CD14-positive monocyte (primary cell): Measurements from ENCODE around the gene RHEB. TPM values are rescaled to one million over a fixed set of nuclear protein-coding genes. Genes with fewer than 3 reads are reported as not detected.

Source experiments
- DNase-seq, 3 donors: peaks; one replicate each; pipeline ENCODE4 v3.0.0-alpha.2; 2011 to 2022
- H2AFZ ChIP-seq: 2 replicates; pipeline ENCODE4 v1.6.0; 2012; ENCODE audit warnings: mild to moderate bottlenecking, low read depth, low read length, inconsistent platforms; ENCODE audit not compliant: insufficient read depth, poor library complexity, severe bottlenecking
- H3K27ac ChIP-seq, 2 donors: 1 replicate in 1 of 2; 2 replicates in 1 of 2; pipeline ENCODE4 v1.5.1; 2012 to 2013; ENCODE audit warnings: low read length in 2 of 2, control low read depth in 1 of 2, inconsistent platforms in 1 of 2, low read depth in 1 of 2, mild to moderate bottlenecking in 1 of 2
- H3K27me3 ChIP-seq, 2 donors: one replicate each; pipeline versions ENCODE4 v1.6.0 to v1.6.1; 2011 to 2013; ENCODE audit warnings: low read length in 2 of 2; ENCODE audit not compliant: control insufficient read depth in 2 of 2, insufficient read depth in 2 of 2
- H3K36me3 ChIP-seq, 2 donors: replicated peaks in 1 of 2; 1 replicate in 1 of 2; 2 replicates in 1 of 2; pipeline versions ENCODE4 v1.5.1 to v1.6.1; 2012 to 2013; ENCODE audit warnings: low read length in 2 of 2, control low read depth in 1 of 2, inconsistent platforms in 1 of 2, mild to moderate bottlenecking in 1 of 2; ENCODE audit not compliant: insufficient read depth in 2 of 2, control insufficient read depth in 1 of 2
- H3K4me1 ChIP-seq, 2 donors: 1 replicate in 1 of 2; 2 replicates in 1 of 2; pipeline versions ENCODE4 v1.5.1 to v1.6.1; 2012 to 2013; ENCODE audit warnings: low read length in 2 of 2, control low read depth in 1 of 2, inconsistent platforms in 1 of 2, mild to moderate bottlenecking in 1 of 2, moderate library complexity in 1 of 2; ENCODE audit not compliant: insufficient read depth in 2 of 2, control insufficient read depth in 1 of 2
- H3K4me2 ChIP-seq: replicated peaks from 2 replicates; pipeline ENCODE3; 2012; ENCODE audit warnings: low read length, moderate library complexity, mild to moderate bottlenecking; ENCODE audit not compliant: poor library complexity, severe bottlenecking; ENCODE audit errors: extremely low read depth
- H3K4me3 ChIP-seq, 3 experiments: fragments of 200-600 bp in 1 of 3; sonication (generic) in 1 of 3; replicated peaks in 1 of 3; 1 replicate in 2 of 3; 2 replicates in 1 of 3; pipeline ENCODE4 v1.5.1; 2011 to 2013; ENCODE audit warnings: low read length in 3 of 3, mild to moderate bottlenecking in 3 of 3, control low read depth in 2 of 3, low read depth in 2 of 3, inconsistent platforms in 1 of 3, moderate library complexity in 1 of 3
- H3K79me2 ChIP-seq: 2 replicates; pipeline ENCODE4 v1.6.0; 2012; ENCODE audit warnings: mild to moderate bottlenecking, control low read depth, inconsistent platforms, low read length, moderate library complexity; ENCODE audit not compliant: insufficient read depth
- H3K9ac ChIP-seq: 2 replicates; pipeline ENCODE4 v1.6.0; 2017; ENCODE audit warnings: low read length, mild to moderate bottlenecking; ENCODE audit not compliant: insufficient read depth, poor library complexity, severe bottlenecking
- H3K9me3 ChIP-seq, 2 donors: replicated peaks in 1 of 2; 1 replicate in 1 of 2; 2 replicates in 1 of 2; pipeline versions ENCODE4 v1.5.1 to v1.6.1; 2012 to 2013; ENCODE audit warnings: low read length in 2 of 2, control low read depth in 1 of 2; ENCODE audit not compliant: control insufficient read depth in 1 of 2, insufficient read depth in 1 of 2
- H4K20me1 ChIP-seq: 2 replicates; pipeline ENCODE4 v1.6.0; 2012; ENCODE audit warnings: mild to moderate bottlenecking, low read length, control low read depth, moderate library complexity; ENCODE audit not compliant: insufficient read depth
- H3K27ac Mint-ChIP-seq, 7 donors: one replicate each; pipeline ENCODE4 v1.8.0; 2020; ENCODE audit warnings: mild to moderate bottlenecking in 7 of 7, mixed read lengths in 7 of 7, moderate library complexity in 6 of 7, inconsistent platforms in 2 of 7
- H3K27me3 Mint-ChIP-seq, 3 donors: one replicate each; pipeline ENCODE4 v1.8.0; 2021 to 2022; ENCODE audit warnings: low read depth in 3 of 3, mild to moderate bottlenecking in 3 of 3, mixed read lengths in 3 of 3, moderate library complexity in 3 of 3, inconsistent platforms in 1 of 3
- H3K36me3 Mint-ChIP-seq, 2 donors: one replicate each; pipeline ENCODE4 v1.8.0; 2020; ENCODE audit warnings: mixed read lengths in 2 of 2, inconsistent platforms in 1 of 2, mild to moderate bottlenecking in 1 of 2
- H3K4me1 Mint-ChIP-seq: one replicate; pipeline ENCODE4 v1.8.0; 2020; ENCODE audit warnings: mild to moderate bottlenecking, mixed read lengths
- H3K4me3 Mint-ChIP-seq, 2 donors: one replicate each; pipeline ENCODE4 v1.8.0; 2020; ENCODE audit warnings: mild to moderate bottlenecking in 2 of 2, mixed read lengths in 2 of 2, moderate library complexity in 1 of 2
- H3K9me3 Mint-ChIP-seq, 7 donors: one replicate each; pipeline ENCODE4 v1.8.0; 2020 to 2022; ENCODE audit warnings: mixed read lengths in 7 of 7, mild to moderate bottlenecking in 6 of 7, moderate library complexity in 6 of 7, inconsistent platforms in 2 of 7
- WGBS: methylation state at CpG from one replicate; pipeline ENCODE4 v1.1.5; 2013; ENCODE audit warnings: missing lambda C conversion rate; ENCODE audit not compliant: insufficient coverage; 5-methylcytosine and 5-hydroxymethylcytosine counted together
- intact Hi-C, 2 donors: fragments of 100-400 bp; cut with micrococcal nuclease; formaldehyde crosslinking; loops; one replicate each; pipeline versions ENCODE4 v1.15.0 to v1.15.1; 2023
- polyA plus RNA-seq, 3 donors: library from polyadenylated mRNA; depleted of rRNA in 1 of 3; unstranded in 2 of 3; stranded (reverse) in 1 of 3; fragments of 300-500 nt in 2 of 3; fragments of >200 nt in 1 of 3; fragmentation: Illumina TruSeq in 2 of 3; gene quantifications; 1 replicate in 2 of 3; 2 replicates in 1 of 3; pipeline ENCODE4 v1.2.3, GENCODE V29; 2012 to 2021
- TF ChIP-seq, protein P1 (sequence below): fragments of 200-600 bp; IDR thresholded peaks from one replicate; pipeline ENCODE4 v1.8.0; 2022; ENCODE audit warnings: antibody characterized with exemption, mild to moderate bottlenecking

RHEB gene
- polyA plus RNA-seq, 3 donors, result 20.4 to 96.1 (median 95.8) TPM

GRCh38 chr7:151423936-151424335, 95.8 kb downstream of the RHEB start:
- Mint-ChIP-seq H3K4me3 (no peak overlapping the region), H3K36me3 (peaks cover 0 to 3% of the 10 kb centered on the region in 2 donors), H3K9me3 (peaks cover 20 to 38% (median 35%) of the 10 kb centered on the region in 7 donors), H3K27ac (no peak overlapping the region), H3K4me1 (peaks cover 6% of the 10 kb centered on the region), H3K27me3 (peaks cover 2 to 7% (median 6%) of the 10 kb centered on the region in 3 donors)
- Histone ChIP-seq H3K9ac (no peak overlapping the region), H3K36me3 (no peaks in the 10 kb centered on the region), H3K27me3 (no peaks in the 10 kb centered on the region), H3K4me1 (no peaks in the 10 kb centered on the region), H3K79me2 (no peaks in the 10 kb centered on the region), H4K20me1 (no peaks in the 10 kb centered on the region), H3K9me3 (peaks cover 25 to 27% of the 10 kb centered on the region in 2 donors), H2AFZ (no peak overlapping the region), H3K27ac (no peak overlapping the region), H3K4me2 (no peak overlapping the region), H3K4me3 (no peak overlapping the region)
- TF ChIP-seq, protein P1, sequence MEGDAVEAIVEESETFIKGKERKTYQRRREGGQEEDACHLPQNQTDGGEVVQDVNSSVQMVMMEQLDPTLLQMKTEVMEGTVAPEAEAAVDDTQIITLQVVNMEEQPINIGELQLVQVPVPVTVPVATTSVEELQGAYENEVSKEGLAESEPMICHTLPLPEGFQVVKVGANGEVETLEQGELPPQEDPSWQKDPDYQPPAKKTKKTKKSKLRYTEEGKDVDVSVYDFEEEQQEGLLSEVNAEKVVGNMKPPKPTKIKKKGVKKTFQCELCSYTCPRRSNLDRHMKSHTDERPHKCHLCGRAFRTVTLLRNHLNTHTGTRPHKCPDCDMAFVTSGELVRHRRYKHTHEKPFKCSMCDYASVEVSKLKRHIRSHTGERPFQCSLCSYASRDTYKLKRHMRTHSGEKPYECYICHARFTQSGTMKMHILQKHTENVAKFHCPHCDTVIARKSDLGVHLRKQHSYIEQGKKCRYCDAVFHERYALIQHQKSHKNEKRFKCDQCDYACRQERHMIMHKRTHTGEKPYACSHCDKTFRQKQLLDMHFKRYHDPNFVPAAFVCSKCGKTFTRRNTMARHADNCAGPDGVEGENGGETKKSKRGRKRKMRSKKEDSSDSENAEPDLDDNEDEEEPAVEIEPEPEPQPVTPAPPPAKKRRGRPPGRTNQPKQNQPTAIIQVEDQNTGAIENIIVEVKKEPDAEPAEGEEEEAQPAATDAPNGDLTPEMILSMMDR, result no peak
- WGBS, result 100% methylated on average over 2 of the region's 5 CpGs
- intact Hi-C loops, result no loop called here
- DNase-seq, result no peak

DNA sequence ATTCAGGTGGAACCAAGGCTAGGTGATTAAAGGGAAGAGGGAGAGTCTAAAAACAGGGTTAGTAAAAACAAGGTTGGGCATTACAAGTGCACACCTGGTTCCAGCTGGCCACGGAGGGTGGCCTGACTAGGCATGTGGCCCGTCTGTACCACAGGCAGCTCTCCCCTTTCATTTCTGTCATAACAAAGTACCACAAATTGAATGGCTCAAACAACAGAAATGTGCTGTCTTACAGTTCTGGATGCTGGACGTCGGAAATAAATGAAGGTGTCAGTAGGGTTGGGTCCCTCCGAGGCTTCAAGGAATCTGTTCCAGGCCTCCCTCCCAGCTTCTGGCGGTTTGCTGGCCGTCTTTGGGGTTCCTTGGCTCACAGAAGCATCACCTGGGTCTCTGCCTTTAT, 96.5 kb downstream of the RHEB start:
- Mint-ChIP-seq H3K36me3 (peaks cover 0 to 5% of the 10 kb centered on the region in 2 donors), H3K27ac (no peak overlapping the region), H3K9me3 (peaks cover 20 to 41% (median 39%) of the 10 kb centered on the region in 7 donors), H3K4me1 (peaks cover 2% of the 10 kb centered on the region), H3K4me3 (no peak overlapping the region), H3K27me3 (peaks cover 2 to 5% (median 2%) of the 10 kb centered on the region in 3 donors)
- Histone ChIP-seq H2AFZ (no peak overlapping the region), H3K4me3 (no peak overlapping the region), H3K27ac (no peak overlapping the region), H3K4me2 (no peak overlapping the region), H3K27me3 (no peaks in the 10 kb centered on the region), H4K20me1 (no peaks in the 10 kb centered on the region), H3K4me1 (no peaks in the 10 kb centered on the region), H3K79me2 (no peaks in the 10 kb centered on the region), H3K9me3 (peaks cover 25 to 30% of the 10 kb centered on the region in 2 donors), H3K36me3 (no peaks in the 10 kb centered on the region), H3K9ac (no peak overlapping the region)
- WGBS, result 93% methylated on average over 5 of the region's 7 CpGs
- TF ChIP-seq, protein P1, result no peak
- no peak for DNase-seq
- intact Hi-C loops, result no loop called here
